Fibroblast of skin of back (primary cell): Measurements from ENCODE around the gene SEC14L2.

ENCODE experiments used
- DNase-seq: peaks from one replicate; pipeline ENCODE4 v3.0.0-alpha.2; 2013

SEC14L2 gene

GRCh38 chr22:30406400-30406799 lies 9.6 kb downstream of the SEC14L2 start:
- DNase-seq, result no peak

- peak; percentile 91 for DNase-seq
These were observed 11.7 kb downstream of the SEC14L2 start for GRCh38 chr22:30408388-30409102.

- no peak for DNase-seq
These were observed 15.0 kb downstream of the SEC14L2 start for GRCh38 chr22:30411780-30412179.

- no peak for DNase-seq
These were observed 16.2 kb downstream of the SEC14L2 start for GRCh38 chr22:30413001-30413400.

- no peak for DNase-seq
These were observed 17.1 kb downstream of the SEC14L2 start for GRCh38 chr22:30413745-30414524.

GRCh38 chr22:30414525-30415047 lies 17.8 kb downstream of the SEC14L2 start:
- DNase-seq, result no peak

GRCh38 chr22:30416403-30416802 lies 19.6 kb downstream of the SEC14L2 start:
- DNase-seq, result no peak

GRCh38 chr22:30416837-30417236 lies 20.0 kb downstream of the SEC14L2 start:
- DNase-seq, result no peak

- DNase-seq, result peak; percentile 89
These were observed 23.7 kb downstream of the SEC14L2 start for GRCh38 chr22:30420347-30421125.

GRCh38 chr22:30421695-30422480 lies 25.1 kb downstream of the SEC14L2 start:
- peak; percentile 34 for DNase-seq

GRCh38 chr22:30422481-30423300 lies 25.9 kb downstream of the SEC14L2 start:
- peak; percentile 97 for DNase-seq

GRCh38 chr22:30423301-30423958 lies 26.6 kb downstream of the SEC14L2 start:
- DNase-seq, result no peak

GRCh38 chr22:30423959-30424533 lies 27.2 kb downstream of the SEC14L2 start:
- peak; percentile 100 for DNase-seq

- peak; percentile 41 for DNase-seq
These were observed 27.9 kb downstream of the SEC14L2 start for GRCh38 chr22:30424534-30425326.

- DNase-seq, result no peak
These were observed 28.5 kb downstream of the SEC14L2 start for GRCh38 chr22:30425327-30425615.

GRCh38 chr22:30425616-30426387 lies 29.0 kb downstream of the SEC14L2 start, which contains the start of gene MTFP1:
Gene MTFP1 (plus strand): TSS chr22:30425768. CDS start chr22:30425880, 112 bp downstream.
- peak; percentile 79 for DNase-seq

GRCh38 chr22:30426388-30427353 lies 29.9 kb downstream of the SEC14L2 start:
- DNase-seq, result peak; percentile 82
